CD4-positive, CD25-positive, alpha-beta regulatory T cell (primary cell): ENCODE data around the gene PLG. TPM values are rescaled to one million over a fixed set of nuclear protein-coding genes. Genes with fewer than 3 reads are reported as not detected.
A peak's percentile ranks its signal among the peaks of the same experiment; 100 is the strongest.
"Not testable (repeated sequence)": the region's sequence is repeated elsewhere in the genome, so short reads cannot be mapped to it uniquely, and the experiment has no call there.

Experiments used
- ATAC-seq, 2 donors: fragments of 150-1000 bp; cut with Tn5 transposase; one replicate each; pipeline ENCODE4 v1.10.0; 2021; ENCODE audit warnings: low read depth in 2 of 2, moderate number of reproducible peaks in 2 of 2, moderate library complexity in 1 of 2
- DNase-seq, 3 donors: peaks; one replicate each; pipeline versions ENCODE4 v3.0.0 to v3.0.0-alpha.2; 2012 to 2022; ENCODE audit warnings: mixed read lengths in 1 of 3
- H3K27ac ChIP-seq: one replicate; pipeline ENCODE4 v1.7.0; 2013; ENCODE audit warnings: mild to moderate bottlenecking, low read length; ENCODE audit not compliant: insufficient read depth, poor library complexity, severe bottlenecking
- H3K27me3 ChIP-seq: one replicate; pipeline ENCODE4 v1.7.0; 2013; ENCODE audit warnings: low read length; ENCODE audit not compliant: control insufficient read depth, insufficient read depth
- H3K36me3 ChIP-seq: one replicate; pipeline ENCODE4 v1.7.0; 2013; ENCODE audit warnings: mild to moderate bottlenecking, low read length, moderate library complexity; ENCODE audit not compliant: control insufficient read depth, insufficient read depth
- H3K4me1 ChIP-seq: 2 replicates; pipeline ENCODE4 v1.7.0; 2013; ENCODE audit warnings: mild to moderate bottlenecking, low read length; ENCODE audit not compliant: insufficient read depth, control insufficient read depth, poor library complexity, severe bottlenecking
- H3K4me3 ChIP-seq: one replicate; pipeline ENCODE4 v1.7.0; 2013; ENCODE audit warnings: low read depth, mild to moderate bottlenecking, low read length, moderate library complexity
- H3K9me3 ChIP-seq, 2 experiments: 1 replicate in 1 of 2; 2 replicates in 1 of 2; pipeline ENCODE4 v1.7.0; 2013; ENCODE audit warnings: low read length in 2 of 2, mild to moderate bottlenecking in 1 of 2, moderate library complexity in 1 of 2; ENCODE audit not compliant: control insufficient read depth in 2 of 2
- H3K27ac Mint-ChIP-seq, 3 donors: one replicate each; pipeline ENCODE4 v1.8.0; 2020 to 2022; ENCODE audit warnings: mild to moderate bottlenecking in 3 of 3, mixed read lengths in 3 of 3, moderate library complexity in 2 of 3
- H3K27me3 Mint-ChIP-seq: one replicate; pipeline ENCODE4 v1.8.0; 2022; ENCODE audit warnings: mild to moderate bottlenecking, mixed read lengths
- H3K36me3 Mint-ChIP-seq: one replicate; pipeline ENCODE4 v1.8.0; 2020; ENCODE audit warnings: mixed read lengths
- H3K4me1 Mint-ChIP-seq, 4 donors: one replicate each; pipeline ENCODE4 v1.8.0; 2020 to 2022; ENCODE audit warnings: mixed read lengths in 4 of 4, mild to moderate bottlenecking in 1 of 4
- H3K4me3 Mint-ChIP-seq, 4 donors: one replicate each; pipeline ENCODE4 v1.8.0; 2020 to 2022; ENCODE audit warnings: mild to moderate bottlenecking in 4 of 4, mixed read lengths in 4 of 4, moderate library complexity in 3 of 4
- H3K9me3 Mint-ChIP-seq, 7 donors: one replicate each; pipeline ENCODE4 v1.8.0; 2020 to 2022; ENCODE audit warnings: mixed read lengths in 7 of 7, mild to moderate bottlenecking in 3 of 7, moderate library complexity in 2 of 7
- polyA plus RNA-seq, 4 donors: library from polyadenylated mRNA; unstranded; fragments of 300-500 nt; fragmentation: Illumina TruSeq; gene quantifications; one replicate each; pipeline ENCODE4 v1.2.3, GENCODE V29; 2021
- total RNA-seq: library from RNA; stranded (reverse); gene quantifications from one replicate; pipeline ENCODE4 v1.2.3, GENCODE V29; 2022

The PLG gene
- total and polyA plus RNA-seq, 5 donors from 2014 or later: not detected

- H3K4me3 Mint-ChIP-seq, H3K27ac Mint-ChIP-seq, H3K4me1 ChIP-seq, H3K9me3 ChIP-seq, H3K4me3 ChIP-seq, H3K36me3 ChIP-seq, H3K27me3 Mint-ChIP-seq, H3K9me3 Mint-ChIP-seq, ATAC-seq, H3K4me1 Mint-ChIP-seq, H3K27ac ChIP-seq, H3K36me3 Mint-ChIP-seq, DNase-seq, H3K27me3 ChIP-seq: not testable (repeated sequence)
Observed at GRCh38 chr6:160708993-160709392, 6.9 kb downstream of the PLG start.

- no peak overlapping the region for H3K4me3 Mint-ChIP-seq
- H3K27ac Mint-ChIP-seq: no peak overlapping the region
- DNase-seq (no peak), ATAC-seq (no peak)
- H3K4me1 ChIP-seq: no peaks in the 10 kb centered on the region
- peaks cover 5% of the 10 kb centered on the region for H3K27me3 Mint-ChIP-seq
- H3K4me3 ChIP-seq: no peak overlapping the region
- H3K4me1 Mint-ChIP-seq: no peaks in the 10 kb centered on the region
- H3K9me3 ChIP-seq: no peaks in the 10 kb centered on the region
- H3K36me3 Mint-ChIP-seq: no peaks in the 10 kb centered on the region
- H3K27me3 ChIP-seq: no peaks in the 10 kb centered on the region
- H3K27ac ChIP-seq: no peak overlapping the region
- no peaks in the 10 kb centered on the region for H3K9me3 Mint-ChIP-seq
- no peaks in the 10 kb centered on the region for H3K36me3 ChIP-seq
Observed at GRCh38 chr6:160714731-160715316, 12.8 kb downstream of the PLG start.

- H3K4me1 ChIP-seq: no peaks in the 10 kb centered on the region
Observed at GRCh38 chr6:160730911-160731310, 28.9 kb downstream of the PLG start.

GRCh38 chr6:160733050-160733646, 31.1 kb downstream of the PLG start:
- Mint-ChIP-seq H3K4me1 (no peaks in the 10 kb centered on the region), H3K36me3 (no peaks in the 10 kb centered on the region), H3K9me3 (no peaks in the 10 kb centered on the region), H3K27me3 (peaks cover 19% of the 10 kb centered on the region), H3K27ac (peak overlapping the region in 1 of 3 donors; percentile 12), H3K4me3 (no peak overlapping the region)
- H3K9me3 ChIP-seq: no peaks in the 10 kb centered on the region
- ATAC-seq: peak in 1 of 2 donors; percentile 31
- no peak overlapping the region for H3K27ac ChIP-seq
- H3K4me1 ChIP-seq: no peaks in the 10 kb centered on the region
- H3K4me3 ChIP-seq: no peak overlapping the region
- no peaks in the 10 kb centered on the region for H3K36me3 ChIP-seq
- H3K27me3 ChIP-seq: peaks cover 2% of the 10 kb centered on the region
- peak in 2 of 3 donors; percentile 10 to 44 for DNase-seq

More at GRCh38 chr6:160730911-160731310, 28.9 kb downstream of the PLG start:
- Mint-ChIP-seq H3K4me3 (no peak overlapping the region), H3K4me1 (no peaks in the 10 kb centered on the region), H3K27ac (no peak overlapping the region), H3K36me3 (no peaks in the 10 kb centered on the region), H3K9me3 (peaks cover 0 to 2% (median 0%) of the 10 kb centered on the region in 7 donors), H3K27me3 (peaks cover 19% of the 10 kb centered on the region)
- H3K36me3 ChIP-seq: no peaks in the 10 kb centered on the region
- H3K27ac ChIP-seq: no peak overlapping the region
- ATAC-seq: no peak
- no peak for DNase-seq
- no peaks in the 10 kb centered on the region for H3K9me3 ChIP-seq
- peaks cover 2% of the 10 kb centered on the region for H3K27me3 ChIP-seq
- no peak overlapping the region for H3K4me3 ChIP-seq

GRCh38 chr6:160734627-160735026, 32.6 kb downstream of the PLG start:
- Histone ChIP-seq H3K36me3 (no peaks in the 10 kb centered on the region), H3K4me3 (no peak overlapping the region), H3K9me3 (no peaks in the 10 kb centered on the region), H3K27ac (no peak overlapping the region), H3K4me1 (no peaks in the 10 kb centered on the region), H3K27me3 (no peaks in the 10 kb centered on the region)
- Mint-ChIP-seq H3K4me3 (no peak overlapping the region), H3K36me3 (no peaks in the 10 kb centered on the region), H3K9me3 (no peaks in the 10 kb centered on the region), H3K27me3 (peaks cover 19% of the 10 kb centered on the region), H3K4me1 (no peaks in the 10 kb centered on the region), H3K27ac (no peak overlapping the region)
- ATAC-seq: no peak
- DNase-seq: no peak

GRCh38 chr6:160735523-160735922, 33.5 kb downstream of the PLG start:
- DNase-seq: no peak
- no peak overlapping the region for H3K27ac Mint-ChIP-seq
- Histone ChIP-seq H3K9me3 (no peaks in the 10 kb centered on the region), H3K36me3 (no peaks in the 10 kb centered on the region), H3K4me1 (no peaks in the 10 kb centered on the region), H3K27ac (no peak overlapping the region), H3K27me3 (no peaks in the 10 kb centered on the region), H3K4me3 (no peak overlapping the region)
- no peak for ATAC-seq
- no peaks in the 10 kb centered on the region for H3K36me3 Mint-ChIP-seq
- peaks cover 19% of the 10 kb centered on the region for H3K27me3 Mint-ChIP-seq
- H3K4me3 Mint-ChIP-seq: no peak overlapping the region
- H3K4me1 Mint-ChIP-seq: no peaks in the 10 kb centered on the region
- H3K9me3 Mint-ChIP-seq: no peaks in the 10 kb centered on the region

- peaks cover 0 to 1% (median 0%) of the 10 kb centered on the region in 7 donors for H3K9me3 Mint-ChIP-seq
- Histone ChIP-seq H3K27ac (no peak overlapping the region), H3K27me3 (no peaks in the 10 kb centered on the region), H3K36me3 (no peaks in the 10 kb centered on the region), H3K9me3 (no peaks in the 10 kb centered on the region), H3K4me1 (no peaks in the 10 kb centered on the region), H3K4me3 (no peak overlapping the region)
- peaks cover 0 to 11% (median 0%) of the 10 kb centered on the region in 4 donors for H3K4me1 Mint-ChIP-seq
- no peak overlapping the region for H3K27ac Mint-ChIP-seq
- ATAC-seq (no peak), DNase-seq (no peak)
- no peaks in the 10 kb centered on the region for H3K36me3 Mint-ChIP-seq
- no peak overlapping the region for H3K4me3 Mint-ChIP-seq
- peaks cover 7% of the 10 kb centered on the region for H3K27me3 Mint-ChIP-seq
Observed at GRCh38 chr6:160737934-160738333, 35.9 kb downstream of the PLG start.

GRCh38 chr6:160739955-160740354, 37.9 kb downstream of the PLG start:
- Mint-ChIP-seq H3K27ac (no peak overlapping the region), H3K4me3 (no peak overlapping the region), H3K27me3 (peaks cover under 1% of the 10 kb centered on the region), H3K36me3 (no peaks in the 10 kb centered on the region), H3K9me3 (peaks cover 0 to 5% (median 2%) of the 10 kb centered on the region in 7 donors), H3K4me1 (peaks cover 0 to 11% (median 0%) of the 10 kb centered on the region in 4 donors)
- H3K36me3 ChIP-seq: no peaks in the 10 kb centered on the region
- H3K4me1 ChIP-seq: no peaks in the 10 kb centered on the region
- H3K4me3 ChIP-seq: no peak overlapping the region
- H3K9me3 ChIP-seq: no peaks in the 10 kb centered on the region
- H3K27ac ChIP-seq: no peak overlapping the region
- no peak for DNase-seq
- H3K27me3 ChIP-seq: no peaks in the 10 kb centered on the region
- ATAC-seq: no peak
